ENCODE results near the gene LRP5. TPM values are rescaled to one million over a fixed set of nuclear protein-coding genes. Genes with fewer than 3 reads are reported as not detected.

LRP5 gene
- total RNA-seq, 4 donors from 2014 or later = 32.6 to 68.9 (median 42.5) TPM

- Histone ChIP-seq H3K27me3 (no peaks in the 10 kb centered on the region), H3K4me1 (peaks cover 0 to 93% (median 65%) of the 10 kb centered on the region in 3 donors), H3K27ac (peak overlapping the region in 3 of 4 donors; percentile 52 to 76 (median 71)), H3K9me3 (no peaks in the 10 kb centered on the region), H3K4me3 (no peak overlapping the region), H3K36me3 (no peaks in the 10 kb centered on the region)
- TF ChIP-seq POLR2AphosphoS5 (IDR thresholded peaks at IDR 0.05) = no peak
- no peak for TF ChIP-seq POLR2A (IDR thresholded peaks at IDR 0.05)
- TF ChIP-seq CTCF (IDR thresholded peaks at IDR 0.05) = no peak
- TF ChIP-seq EP300 (IDR thresholded peaks at IDR 0.05) = no peak
- 46 to 53% methylated on average over 3 to 7 of the region's 13 CpGs for WGBS, 2 donors (ENCODE audit: low coverage in 1 of 2)
- peak; percentile 16 for ATAC-seq
These were observed 17.7 kb downstream of the LRP5 start for GRCh38 chr11:68329978-68330699.

GRCh38 chr11:68330700-68331337 is 18.4 kb downstream of the LRP5 start:
- no peak for ATAC-seq
- Histone ChIP-seq H3K36me3 (no peaks in the 10 kb centered on the region), H3K9me3 (no peaks in the 10 kb centered on the region)

GRCh38 chr11:68331338-68331947 is 19.1 kb downstream of the LRP5 start:
- H3K9me3 ChIP-seq = no peaks in the 10 kb centered on the region
- peak overlapping the region in 3 of 4 donors; percentile 52 to 76 (median 71) for H3K27ac ChIP-seq
- H3K36me3 ChIP-seq = no peaks in the 10 kb centered on the region
- TF ChIP-seq CTCF (IDR thresholded peaks at IDR 0.05) (no peak), POLR2AphosphoS5 (IDR thresholded peaks at IDR 0.05) (no peak), POLR2A (IDR thresholded peaks at IDR 0.05) (no peak), EP300 (IDR thresholded peaks at IDR 0.05) (no peak)
- H3K4me3 ChIP-seq = no peak overlapping the region
- WGBS, 2 donors (ENCODE audit: low coverage in 1 of 2) = 43 to 71% methylated on average over 4 to 5 of the region's 14 CpGs
- H3K4me1 ChIP-seq = peaks cover 0 to 93% (median 62%) of the 10 kb centered on the region in 3 donors
- peak; percentile 14 for ATAC-seq
- no peaks in the 10 kb centered on the region for H3K27me3 ChIP-seq

More at GRCh38 chr11:68330700-68331337, 18.4 kb downstream of the LRP5 start:
- H3K4me1 ChIP-seq = peaks cover 0 to 93% (median 62%) of the 10 kb centered on the region in 3 donors
- H3K4me3 ChIP-seq = no peak overlapping the region
- no peaks in the 10 kb centered on the region for H3K27me3 ChIP-seq
- no peak for TF ChIP-seq EP300 (IDR thresholded peaks at IDR 0.05)
- TF ChIP-seq POLR2AphosphoS5 (IDR thresholded peaks at IDR 0.05) = no peak
- no peak for TF ChIP-seq POLR2A (IDR thresholded peaks at IDR 0.05)
- TF ChIP-seq CTCF (IDR thresholded peaks at IDR 0.05) = no peak
- H3K27ac ChIP-seq = peak overlapping the region in 3 of 4 donors; percentile 52 to 76 (median 71)
- 73 to 80% methylated on average over 3 to 4 of the region's 16 CpGs for WGBS, 2 donors (ENCODE audit: low coverage in 1 of 2)

GRCh38 chr11:68332186-68332585 is 19.8 kb downstream of the LRP5 start:
- no peaks in the 10 kb centered on the region for H3K27me3 ChIP-seq
- H3K4me3 ChIP-seq = no peak overlapping the region
- H3K27ac ChIP-seq = peak overlapping the region in 2 of 4 donors; percentile 19 to 71
- H3K9me3 ChIP-seq = no peaks in the 10 kb centered on the region
- TF ChIP-seq POLR2A (IDR thresholded peaks at IDR 0.05) (no peak), POLR2AphosphoS5 (IDR thresholded peaks at IDR 0.05) (no peak), EP300 (IDR thresholded peaks at IDR 0.05) (no peak), CTCF (IDR thresholded peaks at IDR 0.05) (no peak)
- ATAC-seq = no peak
- peaks cover 0 to 93% (median 60%) of the 10 kb centered on the region in 3 donors for H3K4me1 ChIP-seq
- no peaks in the 10 kb centered on the region for H3K36me3 ChIP-seq
- WGBS, 2 donors (ENCODE audit: low coverage in 1 of 2) = no CpG with 5 or more reads among the region's 9 CpGs

Data from gastroesophageal sphincter (tissue), 4 donors.